HG03520 (cell line): ENCODE data around the gene AMPD3.

Experiments
- ATAC-seq: cut with Tn5 transposase; IDR thresholded peaks from one replicate; pipeline ENCODE4 v1.9.1; 2021; ENCODE audit warnings: mild to moderate bottlenecking, moderate library complexity; ENCODE audit not compliant: unreplicated experiment

AMPD3 gene

DNA sequence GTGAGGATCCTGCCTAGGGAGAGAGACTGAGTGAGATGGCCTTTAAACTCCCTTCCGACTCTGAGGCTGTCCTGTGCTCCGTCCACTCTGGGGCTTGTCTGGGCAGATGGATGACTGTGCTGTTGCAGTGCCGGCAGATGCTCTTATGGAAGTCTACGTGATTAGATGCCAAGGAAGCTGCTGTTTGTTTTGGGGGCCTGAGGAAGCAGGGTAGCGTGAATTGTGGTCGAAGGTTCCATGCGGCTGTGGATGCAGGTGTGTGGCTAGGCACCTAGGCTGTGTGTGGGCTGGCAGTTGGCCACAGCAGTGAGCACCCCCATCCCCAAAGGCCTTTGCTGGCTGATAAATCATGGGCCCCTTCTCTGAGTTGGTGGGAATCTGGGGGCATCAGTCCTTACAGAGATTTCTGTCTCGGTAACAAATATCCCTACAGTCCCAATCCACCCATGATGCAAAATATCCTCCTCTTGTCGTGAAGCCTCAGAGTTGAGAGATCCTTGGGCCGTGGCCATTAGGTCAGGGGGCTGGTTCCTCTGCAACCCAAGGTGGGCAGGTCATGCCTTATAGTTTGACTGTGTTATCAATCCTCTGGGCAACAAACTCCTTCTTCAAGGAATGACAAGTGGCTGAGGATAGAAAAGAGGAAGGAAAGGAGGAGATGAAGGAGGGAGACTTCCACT is 31.2 kb downstream of the AMPD3 start:
- no peak for ATAC-seq

DNA sequence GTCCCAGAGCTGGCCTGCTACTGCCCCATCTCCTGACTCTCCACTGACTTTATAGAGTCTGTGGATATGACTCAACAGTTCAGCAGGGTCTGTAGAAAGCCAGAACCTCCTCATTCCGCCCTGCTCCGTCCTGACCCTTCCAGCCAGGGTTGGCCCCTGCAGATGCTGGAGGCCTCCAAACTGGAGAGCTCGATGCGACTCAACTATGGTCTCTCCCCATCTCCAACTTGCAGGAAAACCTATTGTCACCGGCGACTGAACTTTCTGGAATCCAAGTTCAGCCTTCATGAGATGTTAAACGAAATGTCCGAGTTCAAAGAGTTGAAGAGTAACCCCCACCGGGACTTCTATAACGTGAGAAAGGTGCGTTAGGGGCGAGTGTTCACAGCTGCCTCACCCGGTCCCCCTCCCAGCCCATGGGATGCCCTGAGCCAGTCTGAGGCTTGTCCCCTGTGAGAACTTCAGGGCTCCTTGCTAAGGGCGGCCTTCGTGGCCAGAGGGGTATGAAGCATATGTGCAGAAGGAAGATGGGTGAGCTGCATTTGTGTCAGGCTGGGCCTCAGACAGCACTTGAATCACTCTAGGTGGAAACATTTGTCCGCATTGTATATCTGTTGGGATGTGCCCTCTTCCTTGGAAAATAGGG is 32.1 kb downstream of the AMPD3 start:
- no peak for ATAC-seq

GRCh38 chr11:10488121-10488933 is 33.3 kb downstream of the AMPD3 start:
- ATAC-seq = no peak

DNA sequence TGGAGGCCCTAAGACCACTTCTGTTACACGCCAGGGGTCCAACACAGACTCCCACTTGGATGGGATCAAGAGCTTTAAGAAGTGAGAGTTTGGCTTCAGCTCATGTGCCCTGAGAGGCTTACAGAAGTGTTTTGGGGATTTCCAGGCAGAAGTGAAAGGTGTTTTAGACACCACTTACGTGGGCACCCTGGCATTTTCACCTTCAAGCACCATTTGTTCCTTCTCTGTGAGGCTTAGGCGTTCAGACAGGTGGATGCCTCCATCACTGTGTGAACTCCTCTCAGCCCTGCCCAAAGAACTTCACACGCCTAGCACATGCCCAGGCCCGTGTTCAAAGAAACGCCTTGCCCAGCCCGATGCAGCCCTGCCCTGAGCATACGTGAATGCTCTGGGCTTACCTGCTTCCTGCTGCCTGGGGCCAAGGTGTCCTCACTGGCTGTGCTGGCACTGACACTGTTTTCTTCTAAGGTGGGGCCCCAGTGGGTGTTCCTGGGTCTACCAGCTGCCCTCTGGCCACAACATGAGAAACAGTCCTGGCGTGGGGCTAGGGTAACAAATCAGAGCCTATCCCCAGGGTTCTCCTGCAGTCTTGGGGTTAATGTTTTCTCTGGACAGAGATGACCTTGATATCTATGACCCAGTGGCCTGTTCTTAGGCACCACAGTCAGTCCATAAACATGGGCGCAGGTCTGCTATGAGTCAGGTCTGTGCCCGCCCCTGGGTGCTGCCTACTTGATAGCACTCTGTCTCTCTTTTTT is 34.0 kb downstream of the AMPD3 start:
- ATAC-seq = peak; percentile 48

- ATAC-seq = no peak
These were observed 35.0 kb downstream of the AMPD3 start for GRCh38 chr11:10490032-10490397.

DNA sequence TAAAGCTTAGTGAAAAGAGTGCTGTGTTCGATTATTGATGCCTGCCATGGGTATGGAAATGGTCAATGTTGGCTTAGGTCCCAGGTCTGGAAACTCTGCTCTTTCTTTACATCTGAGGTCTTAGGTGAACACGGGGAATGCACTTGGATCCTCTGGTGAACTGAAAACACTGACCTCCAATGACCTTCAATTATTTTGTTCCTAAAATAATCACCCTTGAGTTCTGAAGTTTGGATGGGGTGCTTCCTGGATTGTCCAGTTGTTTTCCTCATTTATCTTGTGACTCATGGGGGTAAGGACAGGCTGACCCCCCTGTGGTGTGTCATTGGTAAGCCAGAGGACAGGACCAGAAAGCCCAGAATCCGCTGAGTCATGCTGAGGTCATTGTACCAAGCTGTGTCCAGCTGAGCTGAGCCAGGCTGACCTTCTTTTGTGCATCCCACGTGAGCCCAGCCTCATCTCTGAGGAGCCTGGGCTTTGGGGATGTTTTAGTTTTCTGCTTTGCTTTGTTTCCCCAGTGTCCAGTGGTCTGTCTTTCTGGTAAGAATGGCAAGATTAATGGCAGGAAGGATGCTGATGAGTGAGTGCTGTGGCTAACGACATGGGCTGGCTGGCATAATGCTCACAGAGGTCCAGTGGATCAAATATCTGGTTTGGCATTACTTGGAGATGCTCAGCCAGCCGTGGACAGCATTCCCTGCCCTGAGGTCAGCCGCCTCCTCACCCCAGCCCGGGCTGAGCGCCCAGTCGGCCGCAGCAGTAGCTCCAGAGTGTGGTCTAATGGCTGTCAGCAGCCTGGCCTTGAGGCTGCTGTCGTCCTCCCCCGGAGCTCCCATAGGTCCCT is 35.6 kb downstream of the AMPD3 start:
- ATAC-seq = no peak

DNA sequence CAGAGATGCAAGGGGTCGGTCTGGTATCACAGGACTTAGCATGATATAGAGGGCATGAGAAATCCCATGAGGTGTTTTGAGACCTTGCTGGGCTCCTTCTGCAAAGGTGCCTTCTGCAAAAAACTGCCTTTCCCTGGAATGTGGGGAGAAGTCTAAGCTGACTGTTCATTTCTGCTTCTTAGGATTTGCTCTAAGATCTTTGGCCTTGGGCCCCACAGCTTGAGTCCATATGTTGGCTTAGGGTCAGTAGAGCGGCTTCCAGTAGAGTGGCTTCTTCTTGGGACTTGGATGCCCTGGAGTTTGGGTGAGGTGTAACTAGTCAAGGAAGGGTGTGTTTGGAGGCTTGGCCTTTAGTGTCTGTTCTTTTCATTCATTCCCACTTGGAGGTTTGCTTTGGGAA is 37.0 kb downstream of the AMPD3 start:
- no peak for ATAC-seq

- no peak for ATAC-seq
These were observed 38.1 kb downstream of the AMPD3 start for GRCh38 chr11:10493041-10493663.

GRCh38 chr11:10494636-10495463 is 39.8 kb downstream of the AMPD3 start:
- ATAC-seq = no peak

GRCh38 chr11:10495464-10495786 is 40.4 kb downstream of the AMPD3 start:
- ATAC-seq = no peak

DNA sequence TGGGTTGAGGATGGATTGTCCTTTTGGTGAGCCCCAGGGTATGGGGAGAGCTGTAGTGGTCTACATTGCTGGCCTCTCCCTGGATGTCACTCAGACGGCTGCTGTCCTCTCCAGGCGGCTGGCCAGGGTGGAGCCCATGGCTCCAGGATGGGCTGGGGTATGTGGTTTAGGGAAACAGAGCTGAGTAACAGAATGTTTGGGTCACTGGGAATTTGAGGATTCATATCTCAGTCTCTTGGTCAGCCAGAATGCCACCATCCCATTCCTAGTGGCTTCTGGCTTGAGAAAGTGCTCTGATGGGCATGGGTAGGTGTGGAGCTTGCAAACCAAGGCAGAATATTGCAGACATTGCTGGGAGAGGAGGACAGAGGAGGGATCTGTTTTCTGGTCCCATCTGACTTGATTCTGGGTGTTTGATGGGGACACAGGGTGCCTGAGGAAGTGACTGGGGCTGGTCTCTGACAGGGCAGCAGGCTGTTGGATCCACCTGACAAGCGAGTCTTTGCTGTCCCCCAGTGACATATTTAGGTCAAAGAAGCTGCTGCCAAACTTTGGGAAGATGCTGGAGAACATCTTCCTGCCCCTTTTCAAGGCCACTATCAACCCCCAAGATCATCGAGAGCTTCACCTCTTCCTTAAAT is 41.4 kb downstream of the AMPD3 start:
- ATAC-seq = no peak

GRCh38 chr11:10497371-10498021 is 42.4 kb downstream of the AMPD3 start:
- ATAC-seq = no peak

DNA sequence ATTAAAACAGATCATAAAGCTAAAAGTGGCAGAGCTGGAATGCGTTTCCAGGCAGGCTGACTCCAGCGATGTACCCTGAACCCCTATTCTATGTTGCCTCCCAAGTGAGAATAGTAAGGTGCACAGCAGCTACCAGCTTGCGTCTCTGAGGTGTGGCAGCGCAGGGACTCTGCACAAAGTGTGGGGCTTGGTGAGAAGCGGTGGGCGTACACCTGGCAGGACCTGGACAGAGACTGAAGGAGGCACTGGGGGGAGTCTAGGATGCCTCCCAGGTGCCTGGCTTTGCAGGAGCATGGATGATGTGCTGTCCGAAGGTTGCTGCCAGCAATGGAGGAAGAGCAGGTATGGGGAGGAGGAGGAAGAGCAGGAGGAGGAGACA is 42.9 kb downstream of the AMPD3 start:
- ATAC-seq = no peak

GRCh38 chr11:10498426-10499250 is 43.6 kb downstream of the AMPD3 start:
- no peak for ATAC-seq

DNA sequence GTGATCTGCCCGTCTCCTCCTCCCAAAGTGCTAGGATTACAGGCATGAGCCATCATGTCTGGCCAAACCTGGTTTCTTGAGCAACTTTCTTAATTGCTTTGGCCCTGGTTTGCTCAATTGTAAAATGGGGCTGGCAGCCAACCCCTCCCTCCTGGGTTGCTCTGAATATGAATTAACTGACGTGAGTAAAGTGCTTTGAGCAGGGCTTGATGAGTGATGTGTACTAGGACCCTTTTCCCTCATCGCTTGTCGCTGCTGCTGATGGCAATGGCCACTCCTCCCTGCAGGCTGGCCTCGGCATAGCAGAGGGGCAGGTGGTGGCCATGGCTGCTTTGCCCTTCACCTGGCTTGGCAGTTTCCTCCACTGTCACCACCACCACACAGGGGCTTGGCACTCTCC is 44.4 kb downstream of the AMPD3 start:
- ATAC-seq = no peak

- ATAC-seq = no peak
These were observed 45.0 kb downstream of the AMPD3 start for GRCh38 chr11:10499874-10500601.
